Hepatocyte (in vitro differentiated cells): Measurements from ENCODE around the gene FAM53B. TPM values are rescaled to one million over a fixed set of nuclear protein-coding genes. Genes with fewer than 3 reads are reported as not detected.
"Not testable (repeated sequence)": the region's sequence is repeated elsewhere in the genome, so short reads cannot be mapped to it uniquely, and the experiment has no call there.

ENCODE experiments used
- DNase-seq: peaks from one replicate; pipeline ENCODE4 v3.0.0-alpha.2; 2016; ENCODE audit warnings: low spot score
- H2AFZ ChIP-seq: fragments of 200-600 bp; sonication (generic); 2 replicates; pipeline ENCODE4 v1.6.0; 2016; ENCODE audit warnings: antibody characterized with exemption, mild to moderate bottlenecking
- H3K27ac ChIP-seq: fragments of 200-600 bp; sonication (generic); 2 replicates; pipeline ENCODE4 v1.5.1; 2016; ENCODE audit warnings: mild to moderate bottlenecking
- H3K27me3 ChIP-seq: fragments of 200-600 bp; sonication (generic); 2 replicates; pipeline ENCODE4 v1.6.1; 2016
- H3K36me3 ChIP-seq: fragments of 200-600 bp; sonication (generic); replicated peaks from 2 replicates; pipeline ENCODE4 v1.5.1; 2016; ENCODE audit warnings: low read depth; ENCODE audit not compliant: insufficient read depth
- H3K4me1 ChIP-seq: fragments of 200-600 bp; sonication (generic); 2 replicates; pipeline ENCODE4 v1.5.1; 2016; ENCODE audit warnings: mild to moderate bottlenecking, moderate library complexity; ENCODE audit not compliant: insufficient read depth
- H3K4me2 ChIP-seq: fragments of 200-600 bp; sonication (generic); 2 replicates; pipeline ENCODE4 v1.6.0; 2016
- H3K4me3 ChIP-seq: fragments of 200-600 bp; sonication (generic); 2 replicates; pipeline ENCODE4 v1.5.1; 2016; ENCODE audit warnings: mild to moderate bottlenecking
- H3K79me2 ChIP-seq: fragments of 200-600 bp; sonication (generic); 2 replicates; pipeline ENCODE4 v1.6.0; 2017; ENCODE audit warnings: mild to moderate bottlenecking
- H3K9me2 ChIP-seq: fragments of 200-600 bp; sonication (generic); replicated peaks from 2 replicates; pipeline ENCODE4 v1.6.0; 2017; ENCODE audit warnings: mild to moderate bottlenecking; ENCODE audit not compliant: insufficient read depth
- H3K9me3 ChIP-seq: fragments of 200-600 bp; sonication (generic); 2 replicates; pipeline ENCODE4 v1.5.1; 2016; ENCODE audit warnings: low read depth, mild to moderate bottlenecking
- H4K20me1 ChIP-seq: fragments of 200-600 bp; sonication (generic); 2 replicates; pipeline ENCODE4 v1.6.0; 2016; ENCODE audit warnings: mild to moderate bottlenecking; ENCODE audit not compliant: insufficient read depth, poor library complexity, severe bottlenecking
- CTCF ChIP-seq: fragments of 200-600 bp; sonication (generic); IDR thresholded peaks from 2 replicates; pipeline ENCODE4 v1.5.1; 2016; ENCODE audit warnings: antibody characterized with exemption, mild to moderate bottlenecking; ENCODE audit not compliant: poor library complexity
- EZH2 ChIP-seq: fragments of 200-600 bp; sonication (generic); IDR thresholded peaks from 2 replicates; pipeline ENCODE4 v1.6.1; 2016; ENCODE audit warnings: antibody characterized with exemption, mild to moderate bottlenecking, borderline replicate concordance
- EZH2phosphoT487 ChIP-seq: fragments of 200-600 bp; sonication (generic); IDR thresholded peaks from one replicate; pipeline ENCODE4 v1.6.1; 2018; ENCODE audit warnings: antibody characterized with exemption, mild to moderate bottlenecking, low read depth, moderate library complexity; ENCODE audit not compliant: unreplicated experiment, severe bottlenecking
- WGBS: methylation state at CpG from one replicate; pipeline ENCODE4 v1.1.6; 2016; ENCODE audit warnings: low lambda C conversion rate; ENCODE audit errors: missing lambda C conversion rate; 5-methylcytosine and 5-hydroxymethylcytosine counted together
- polyA plus RNA-seq: library from polyadenylated mRNA; unstranded; fragments of >200 nt; fragmentation: Nextera tagmentation; extraction: Ambion mirVana; gene quantifications from 2 replicates; pipeline ENCODE4 v1.2.1, GENCODE V29; 2016
- total RNA-seq: library from RNA; depleted of rRNA; stranded (reverse); fragments of >200 nt; gene quantifications from 2 replicates; pipeline ENCODE4 v1.2.3, GENCODE V29; 2014

FAM53B gene
- total and polyA plus RNA-seq, 2 experiments from 2014 or later, result 10.3 to 23.6 TPM

GRCh38 chr10:124611738-124612137 lies 132.4 kb downstream of the FAM53B start:
- 88% methylated on average over 11 of the region's 11 CpGs for WGBS
- Histone ChIP-seq H3K9me2 (no peaks in the 10 kb centered on the region), H3K79me2 (no peaks in the 10 kb centered on the region), H2AFZ (no peak overlapping the region), H3K9me3 (no peaks in the 10 kb centered on the region), H3K4me3 (no peak overlapping the region), H3K27ac (no peak overlapping the region), H3K36me3 (no peaks in the 10 kb centered on the region), H4K20me1 (no peaks in the 10 kb centered on the region), H3K27me3 (no peaks in the 10 kb centered on the region), H3K4me2 (no peak overlapping the region), H3K4me1 (no peaks in the 10 kb centered on the region)
- TF ChIP-seq EZH2phosphoT487 (no peak), EZH2 (no peak), CTCF (no peak)
- no peak for DNase-seq

- not testable (repeated sequence) for H4K20me1 ChIP-seq
Observed at GRCh38 chr10:124610851-124611250, 133.3 kb downstream of the FAM53B start.

GRCh38 chr10:124610186-124610585 lies 134.0 kb downstream of the FAM53B start:
- not testable (repeated sequence) for H3K36me3 ChIP-seq, H3K27me3 ChIP-seq, H3K9me2 ChIP-seq, H2AFZ ChIP-seq, H3K4me3 ChIP-seq, H3K4me2 ChIP-seq, DNase-seq, H3K4me1 ChIP-seq, H4K20me1 ChIP-seq, H3K27ac ChIP-seq, H3K9me3 ChIP-seq, H3K79me2 ChIP-seq
- 94% methylated on average over 5 of the region's 19 CpGs for WGBS

More at GRCh38 chr10:124610851-124611250, 133.3 kb downstream of the FAM53B start:
- not testable (repeated sequence) for H3K79me2 ChIP-seq, H3K9me2 ChIP-seq, DNase-seq, H3K4me2 ChIP-seq, H3K4me1 ChIP-seq, H3K36me3 ChIP-seq, H3K27me3 ChIP-seq, H3K4me3 ChIP-seq, H3K27ac ChIP-seq, H2AFZ ChIP-seq, H3K9me3 ChIP-seq
- 100% methylated on average over 5 of the region's 17 CpGs for WGBS

DNA sequence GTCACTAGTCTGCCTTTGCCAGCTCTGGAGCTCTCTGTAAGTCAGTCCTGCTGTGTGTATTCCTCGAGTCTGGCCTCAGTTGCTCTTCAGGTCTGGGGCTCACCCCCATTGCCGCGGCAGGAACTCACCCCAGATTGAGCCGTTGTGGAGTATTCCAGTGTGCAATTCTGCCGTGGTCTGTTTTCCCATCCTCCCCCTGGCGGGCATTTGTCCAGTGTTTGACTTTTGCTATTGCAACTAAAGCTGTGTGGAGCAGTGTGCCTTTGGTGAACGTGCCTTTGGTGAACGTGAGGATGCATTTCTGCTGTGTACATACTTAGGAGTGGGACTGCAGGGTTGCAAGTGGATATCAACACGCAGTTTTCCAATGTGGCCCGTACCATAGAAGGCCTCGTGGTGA lies 134.5 kb downstream of the FAM53B start:
- no peak overlapping the region for H3K27ac ChIP-seq
- no peak overlapping the region for H3K4me3 ChIP-seq
- H3K9me3 ChIP-seq, result no peaks in the 10 kb centered on the region
- DNase-seq, result no peak
- no peak overlapping the region for H2AFZ ChIP-seq
- H3K36me3 ChIP-seq, result no peaks in the 10 kb centered on the region
- no peaks in the 10 kb centered on the region for H4K20me1 ChIP-seq
- TF ChIP-seq EZH2phosphoT487 (no peak), EZH2 (no peak)
- 87% methylated on average over 11 of the region's 11 CpGs for WGBS
- no peaks in the 10 kb centered on the region for H3K4me1 ChIP-seq
- no peak overlapping the region for H3K4me2 ChIP-seq
- no peaks in the 10 kb centered on the region for H3K79me2 ChIP-seq
- no peaks in the 10 kb centered on the region for H3K27me3 ChIP-seq
- no peaks in the 10 kb centered on the region for H3K9me2 ChIP-seq

- no peak for DNase-seq
- Histone ChIP-seq H3K4me1 (no peaks in the 10 kb centered on the region), H2AFZ (no peak overlapping the region), H3K27ac (no peak overlapping the region), H3K9me2 (no peaks in the 10 kb centered on the region), H3K36me3 (no peaks in the 10 kb centered on the region), H4K20me1 (no peaks in the 10 kb centered on the region), H3K27me3 (no peaks in the 10 kb centered on the region), H3K9me3 (no peaks in the 10 kb centered on the region), H3K4me3 (no peak overlapping the region), H3K79me2 (no peaks in the 10 kb centered on the region), H3K4me2 (no peak overlapping the region)
- WGBS, result 91% methylated on average over 13 of the region's 14 CpGs
- TF ChIP-seq EZH2 (no peak), CTCF (no peak), EZH2phosphoT487 (no peak)
Observed at GRCh38 chr10:124608093-124608721, 136.0 kb downstream of the FAM53B start.
